ENCODE results near the gene FOXRED2. TPM values are rescaled to one million over a fixed set of nuclear protein-coding genes. Genes with fewer than 3 reads are reported as not detected.

Gene FOXRED2
- total and polyA plus RNA-seq, 2 of the 4 experiments (the other 2 are of a cell fraction): 1.6 to 4.0 TPM

DNA sequence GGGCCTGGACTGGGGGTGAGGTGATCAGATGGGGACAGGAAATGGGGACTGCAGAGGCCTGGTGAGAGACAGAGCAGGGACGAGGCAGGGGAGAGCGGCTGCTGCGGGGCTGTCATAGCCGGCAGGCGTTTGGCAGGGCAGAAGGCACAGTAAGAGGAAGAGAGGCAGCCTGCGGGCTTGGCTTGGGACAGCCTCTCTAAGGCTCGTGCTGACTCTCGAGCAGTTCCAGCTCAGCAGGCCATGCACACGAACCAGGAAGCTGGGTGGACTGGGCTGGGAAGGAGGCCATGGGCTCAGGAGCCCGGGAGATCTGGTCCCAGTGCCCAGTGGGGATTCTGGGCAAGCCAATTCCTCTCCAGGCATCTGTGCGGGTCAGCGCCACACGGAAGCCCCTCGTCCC, 41.8 kb upstream of the FOXRED2 start:
- TF ChIP-seq POLR2A (IDR thresholded peaks at IDR 0.05; ENCODE audit: low read depth, low read length) (no peak), NFE2L2 (IDR thresholded peaks at IDR 0.05; ENCODE audit: low read depth, low read length) (no peak), RFX5 (IDR thresholded peaks at IDR 0.05; ENCODE audit: low read depth, low read length) (no peak), MAFK (IDR thresholded peaks at IDR 0.05; ENCODE audit: low read depth, low read length) (no peak), RAD21 (IDR thresholded peaks at IDR 0.05; ENCODE audit: low read length) (no peak)
- TF ChIP-seq, protein P1, sequence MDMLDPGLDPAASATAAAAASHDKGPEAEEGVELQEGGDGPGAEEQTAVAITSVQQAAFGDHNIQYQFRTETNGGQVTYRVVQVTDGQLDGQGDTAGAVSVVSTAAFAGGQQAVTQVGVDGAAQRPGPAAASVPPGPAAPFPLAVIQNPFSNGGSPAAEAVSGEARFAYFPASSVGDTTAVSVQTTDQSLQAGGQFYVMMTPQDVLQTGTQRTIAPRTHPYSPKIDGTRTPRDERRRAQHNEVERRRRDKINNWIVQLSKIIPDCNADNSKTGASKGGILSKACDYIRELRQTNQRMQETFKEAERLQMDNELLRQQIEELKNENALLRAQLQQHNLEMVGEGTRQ (IDR thresholded peaks at IDR 0.05; ENCODE audit: low read depth, low read length): no peak
- Histone ChIP-seq H3K9me3 (ENCODE audit: control insufficient read depth, insufficient read depth, low read length) (no peaks in the 10 kb centered on the region), H3K14ac (replicated peaks; ENCODE audit: low read depth, low read length) (no peak overlapping the region; the same call in 1 of the 2 replicates), H2BK5ac (ENCODE audit: low read depth, low read length, poor library complexity, severe bottlenecking) (no peak overlapping the region), H3K23ac (ENCODE audit: low read depth, low read length) (no peak overlapping the region), H2BK15ac (ENCODE audit: low read depth, low read length) (no peak overlapping the region), H3K9me1 (ENCODE audit: insufficient read depth, low read length) (peaks cover 10% of the 10 kb centered on the region; the same call in 1 of the 2 replicates), H4K20me1 (ENCODE audit: insufficient read depth, low read length) (peaks cover 4% of the 10 kb centered on the region; the same call in 1 of the 2 replicates), H2BK20ac (ENCODE audit: low read depth, low read length) (no peak overlapping the region; the same call in 1 of the 2 replicates), H3K27ac (ENCODE audit: insufficient read depth, low read length) (no peak overlapping the region), H3K4me1 (ENCODE audit: control insufficient read depth, insufficient read depth, low read length) (peaks cover 7% of the 10 kb centered on the region; the same call in 1 of the 2 replicates), H2BK120ac (ENCODE audit: low read depth, low read length) (peak overlapping the region; percentile 40), H4K5ac (ENCODE audit: low read depth, low read length) (no peak overlapping the region), H3K36me3 (ENCODE audit: control insufficient read depth, insufficient read depth, low read length) (no peaks in the 10 kb centered on the region), H2AK5ac (ENCODE audit: low read depth, low read length) (peak overlapping the region; percentile 20; the same call in 1 of the 2 replicates), H3K79me1 (ENCODE audit: low read depth in 1 of 2, low read length in 2 of 2) (no peaks in the 10 kb centered on the region), H4K91ac (ENCODE audit: insufficient read depth, low read depth, low read length) (no peak overlapping the region), H3K56ac (ENCODE audit: extremely low read depth, insufficient read depth, low read length) (no peak overlapping the region), H3K9ac (ENCODE audit: low read depth, low read length) (no peak overlapping the region), H3K4me2 (ENCODE audit: low read depth, low read length) (no peak overlapping the region), H4K8ac (ENCODE audit: low read depth in 2 of 2, low read length in 2 of 2) (peak overlapping the region in 1 of 2 experiments; percentile 24; a peak in 1 of 4 replicates), H2AK9ac (replicated peaks; ENCODE audit: low read depth, low read length, poor library complexity) (peak overlapping the region; percentile 50), H3K27me3 (ENCODE audit: control insufficient read depth, insufficient read depth, low read length) (peaks cover 22% of the 10 kb centered on the region), H3K4ac (ENCODE audit: low read depth, low read length) (peak overlapping the region; percentile 29; the same call in 1 of the 2 replicates), H2AFZ (replicated peaks; ENCODE audit: low read length, poor library complexity) (peak overlapping the region; percentile 63), H3K4me3 (ENCODE audit: insufficient read depth, low read depth, low read length) (no peak overlapping the region), H3K18ac (ENCODE audit: low read depth, low read length) (no peak overlapping the region)
- no TSS peak for BruUV-seq (replicated peaks)
- in situ Hi-C loops (cut with MboI; ENCODE audit: low sequenced_read_pairs) (loop anchor here (5.0 to 10.0 kb wide), 2 partner anchors 226 to 309 kb away; partner anchors contain the start of gene IFT27), intact Hi-C loops (cut with micrococcal nuclease) (loop anchor here (5.0 kb wide), 1 partner anchor 209 kb away; no protein-coding TSS in a partner anchor), dilution Hi-C loops (cut with HindIII; ENCODE audit: low sequenced_read_pairs, unreplicated experiment) (no loop called here)
- no peak for DNase-seq
- POLR2A ChIA-PET (ENCODE audit: unreplicated experiment): no interaction called here
- CTCF ChIA-PET: interaction anchor here (1.6 kb wide), 1 partner anchor 307 kb away, joined by 3 read pairs; no protein-coding TSS in a partner anchor
- no peak for ATAC-seq (ENCODE audit: low read depth)
- 64% methylated on average over 9 of the region's 14 CpGs; no CpG with 5 or more reads in 1 of the 2 experiments for WGBS, 2 experiments (ENCODE audit: extremely low coverage in 2 of 2, insufficient read length in 1 of 2)
